ENCODE data around the gene BAZ2A.

DNA sequence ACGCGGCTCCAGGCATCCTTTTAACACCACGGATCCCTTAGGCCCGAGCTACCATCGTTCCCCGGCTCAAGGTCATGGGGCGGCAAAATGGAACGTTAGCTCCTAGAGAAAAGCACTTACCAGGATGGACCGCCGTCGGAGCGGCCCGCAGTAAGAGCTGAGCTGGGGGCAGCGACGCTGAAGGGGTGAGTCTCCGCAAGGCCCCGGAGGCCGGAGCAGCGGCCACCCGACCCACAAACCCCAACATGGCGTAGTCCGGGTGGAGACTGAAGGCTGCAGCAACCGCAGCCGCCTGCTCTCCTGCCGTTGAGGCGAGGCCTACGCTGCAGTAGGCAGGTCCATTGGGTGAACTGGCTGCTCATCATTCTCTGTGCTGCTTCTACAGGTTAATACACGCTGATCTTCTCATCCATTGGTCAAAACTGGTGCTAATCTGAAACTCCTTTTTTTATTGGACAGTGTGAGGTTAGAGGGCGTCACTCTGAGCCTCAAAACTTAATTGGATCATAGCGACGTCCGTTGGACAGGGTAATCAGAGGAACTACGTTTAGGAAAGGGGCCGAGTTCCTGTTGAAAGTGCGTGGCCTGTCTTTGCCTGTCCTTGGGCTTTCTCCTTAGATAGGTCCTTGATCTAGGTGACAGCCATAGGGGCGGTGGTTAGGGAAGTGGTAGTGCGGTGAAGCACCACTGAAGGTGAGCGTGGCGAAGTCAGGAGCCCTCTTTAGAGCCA is 15.8 kb upstream of the BAZ2A start, which contains the start of gene ATP5F1B:
- TF ChIP-seq, protein P1, sequence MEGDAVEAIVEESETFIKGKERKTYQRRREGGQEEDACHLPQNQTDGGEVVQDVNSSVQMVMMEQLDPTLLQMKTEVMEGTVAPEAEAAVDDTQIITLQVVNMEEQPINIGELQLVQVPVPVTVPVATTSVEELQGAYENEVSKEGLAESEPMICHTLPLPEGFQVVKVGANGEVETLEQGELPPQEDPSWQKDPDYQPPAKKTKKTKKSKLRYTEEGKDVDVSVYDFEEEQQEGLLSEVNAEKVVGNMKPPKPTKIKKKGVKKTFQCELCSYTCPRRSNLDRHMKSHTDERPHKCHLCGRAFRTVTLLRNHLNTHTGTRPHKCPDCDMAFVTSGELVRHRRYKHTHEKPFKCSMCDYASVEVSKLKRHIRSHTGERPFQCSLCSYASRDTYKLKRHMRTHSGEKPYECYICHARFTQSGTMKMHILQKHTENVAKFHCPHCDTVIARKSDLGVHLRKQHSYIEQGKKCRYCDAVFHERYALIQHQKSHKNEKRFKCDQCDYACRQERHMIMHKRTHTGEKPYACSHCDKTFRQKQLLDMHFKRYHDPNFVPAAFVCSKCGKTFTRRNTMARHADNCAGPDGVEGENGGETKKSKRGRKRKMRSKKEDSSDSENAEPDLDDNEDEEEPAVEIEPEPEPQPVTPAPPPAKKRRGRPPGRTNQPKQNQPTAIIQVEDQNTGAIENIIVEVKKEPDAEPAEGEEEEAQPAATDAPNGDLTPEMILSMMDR (IDR thresholded peaks at IDR 0.05), result peak in 4 of 6 experiments; percentile 11 to 48 (median 18)
- peak; percentile 91 to 99 (median 96) for TF ChIP-seq POLR2A (IDR thresholded peaks at IDR 0.05)
